Measurements from ENCODE around the gene BIN2. TPM values are rescaled to one million over a fixed set of nuclear protein-coding genes. Genes with fewer than 3 reads are reported as not detected.

BIN2 gene
- polyA plus RNA-seq, 2 of the 4 experiments (the other 2 are of a cell fraction), result 0.08 to 0.57 TPM

- no peaks in the 10 kb centered on the region for H3K9me3 ChIP-seq
- H3K4me3 ChIP-seq, result no peak within 1 kb of the TSS
- WGBS (ENCODE audit: missing lambda C conversion rate), result 87% methylated on average over 3 of the region's 3 CpGs
- H3K4me2 ChIP-seq, result no peak within 1 kb of the TSS
- no peak for TF ChIP-seq JUNB (IDR thresholded peaks at IDR 0.05)
- no peak for TF ChIP-seq GATA3 (IDR thresholded peaks at IDR 0.05; ENCODE audit: borderline replicate concordance)
- TF ChIP-seq PBX3 (IDR thresholded peaks at IDR 0.05), result no peak
- TF ChIP-seq BHLHE40 (IDR thresholded peaks at IDR 0.05; ENCODE audit: low read depth, low read length), result no peak
- no peak for TF ChIP-seq RFX5 (IDR thresholded peaks at IDR 0.05)
- TF ChIP-seq SREBF2 (IDR thresholded peaks at IDR 0.05), result no peak
- TF ChIP-seq MAX (IDR thresholded peaks at IDR 0.05), result no peak
- no peak for TF ChIP-seq JUN (IDR thresholded peaks at IDR 0.05)
- no peak for TF ChIP-seq EHMT2 (IDR thresholded peaks at IDR 0.05; ENCODE audit: low read depth)
- no peak for TF ChIP-seq NR3C1 (IDR thresholded peaks at IDR 0.05)
- no peak for TF ChIP-seq HDAC2 (IDR thresholded peaks at IDR 0.05)
- no peak for TF ChIP-seq CTCF (IDR thresholded peaks at IDR 0.05)
- TF ChIP-seq BCL3 (IDR thresholded peaks at IDR 0.05), result no peak
- no peak for TF ChIP-seq HEYL (CRISPR knock-in tag; IDR thresholded peaks at IDR 0.05)
- TF ChIP-seq MYC (IDR thresholded peaks at IDR 0.05; ENCODE audit: borderline replicate concordance, low read length), result no peak
- no peak for TF ChIP-seq USF2 (IDR thresholded peaks at IDR 0.05)
- no peak for DNase-seq (ENCODE audit: low read depth in 1 of 2, low spot score in 1 of 2)
- H3K27ac ChIP-seq, result peak within 1 kb of the TSS in 1 of 2 experiments; percentile 52; a peak in 2 of 6 replicates
- CTCF ChIA-PET, result no interaction called here
- POLR2A ChIA-PET, result no interaction called here
- FAIRE-seq, result no peak
- no peak for ATAC-seq
- peaks cover 5% of the 10 kb centered on the region; the same call in 1 of the 3 replicates for H3K4me1 ChIP-seq
Measured at GRCh38 chr12:51346581-51346980, 22.6 kb upstream of the BIN2 start, which contains the start of gene CELA1. CELA1 (minus strand) TSS chr12:51346679; CDS start chr12:51346638, 41 bp downstream.

GRCh38 chr12:51345681-51346080 is 21.7 kb upstream of the BIN2 start:
- FAIRE-seq, result no peak
- H3K4me2 ChIP-seq, result no peak overlapping the region
- POLR2A ChIA-PET, result no interaction called here
- TF ChIP-seq FOSL2 (IDR thresholded peaks at IDR 0.05), result no peak
- TF ChIP-seq FOSL2 (CRISPR knock-in tag; IDR thresholded peaks at IDR 0.05), result no peak
- no peak for TF ChIP-seq JUNB (IDR thresholded peaks at IDR 0.05)
- TF ChIP-seq CHD4 (IDR thresholded peaks at IDR 0.05; ENCODE audit: borderline replicate concordance), result no peak
- ATAC-seq, result no peak
- WGBS (ENCODE audit: missing lambda C conversion rate), result 71% methylated on average over 7 of the region's 7 CpGs
- H3K27ac ChIP-seq, result peak overlapping the region in 1 of 2 experiments; percentile 52; a peak in 2 of 6 replicates
- H3K9me3 ChIP-seq, result no peaks in the 10 kb centered on the region
- H3K4me1 ChIP-seq, result peaks cover 10% of the 10 kb centered on the region
- H3K4me3 ChIP-seq, result no peak overlapping the region
- DNase-seq (ENCODE audit: low read depth in 1 of 2, low spot score in 1 of 2), result no peak
- CTCF ChIA-PET, result interaction anchor here (1.0 to 12.5 kb wide), 5 partner anchors 7 to 242 kb away, joined by 3 to 270 read pairs (median 110); partner anchors contain the start of gene SMAGP

- ChIA-PET POLR2A (no interaction called here), CTCF (interaction anchor here (3.4 to 12.5 kb wide), 5 partner anchors 10 to 518 kb away, joined by 9 to 270 read pairs (median 110); partner anchors contain the start of gene SMAGP)
- no peak overlapping the region for H3K27ac ChIP-seq
- no peak for TF ChIP-seq NFE2L2 (conservative IDR thresholded peaks at IDR 0.05; ENCODE audit: low read length)
- TF ChIP-seq NR3C1 (IDR thresholded peaks at IDR 0.05), result no peak
- no peak for TF ChIP-seq CBX8 (IDR thresholded peaks at IDR 0.05)
- TF ChIP-seq CHD2 (IDR thresholded peaks at IDR 0.05; ENCODE audit: low read length, partially characterized antibody), result no peak
- no peak for TF ChIP-seq HDAC2 (IDR thresholded peaks at IDR 0.05)
- no peak for TF ChIP-seq CBX2 (IDR thresholded peaks at IDR 0.05; ENCODE audit: borderline replicate concordance, low read depth)
- TF ChIP-seq TFCP2L1 (CRISPR knock-in tag; IDR thresholded peaks at IDR 0.05), result no peak
- no peak for TF ChIP-seq ELK1 (IDR thresholded peaks at IDR 0.05; ENCODE audit: low read depth, low read length)
- no peak for TF ChIP-seq REST (IDR thresholded peaks at IDR 0.05)
Measured at GRCh38 chr12:51343201-51343600, 19.2 kb upstream of the BIN2 start.

More at GRCh38 chr12:51343201-51343600, 19.2 kb upstream of the BIN2 start:
- Histone ChIP-seq H3K4me1 (peaks cover 10% of the 10 kb centered on the region), H3K9me3 (no peaks in the 10 kb centered on the region), H3K4me2 (no peak overlapping the region), H3K4me3 (no peak overlapping the region)
- 96% methylated on average over 2 of the region's 2 CpGs for WGBS (ENCODE audit: missing lambda C conversion rate)
- DNase-seq (ENCODE audit: low read depth in 1 of 2, low spot score in 1 of 2) (no peak), FAIRE-seq (no peak), ATAC-seq (no peak)
